ENCODE measurements around the gene RDX.

- no peak for TF ChIP-seq CTCF (IDR thresholded peaks at IDR 0.05; ENCODE audit: control extremely low read depth in 1 of 3, insufficient read depth in 1 of 3, low read depth in 1 of 3, low read length in 3 of 3)
- TF ChIP-seq CBX5 (IDR thresholded peaks at IDR 0.05; ENCODE audit: low read depth, low read length) = no peak
- no peak for TF ChIP-seq ZNF274 (IDR thresholded peaks at IDR 0.05; ENCODE audit: borderline replicate concordance, extremely low read depth, low read length)
- no peak for TF ChIP-seq POLR2A (IDR thresholded peaks at IDR 0.05; ENCODE audit: control extremely low read depth in 1 of 2, low read depth in 2 of 2, low read length in 2 of 2)
- TF ChIP-seq TAF1 (IDR thresholded peaks at IDR 0.05; ENCODE audit: low read depth, low read length) = no peak
- TF ChIP-seq EP300 (IDR thresholded peaks at IDR 0.05; ENCODE audit: borderline replicate concordance in 1 of 2, low read depth in 2 of 2, low read length in 2 of 2) = no peak
- no peak for TF ChIP-seq CHD7 (IDR thresholded peaks at IDR 0.05; ENCODE audit: insufficient replicate concordance, low read length)
- no peak for TF ChIP-seq KDM5A (IDR thresholded peaks at IDR 0.05; ENCODE audit: low read length)
- TF ChIP-seq EZH2 (IDR thresholded peaks at IDR 0.05; ENCODE audit: low read depth, low read length, severe bottlenecking) = no peak
- TF ChIP-seq SIN3A (conservative IDR thresholded peaks at IDR 0.05 in 1 of 2, IDR thresholded peaks at IDR 0.05 in 1 of 2; ENCODE audit: low read depth in 1 of 2, low read length in 2 of 2) = no peak
These were observed 110.8 kb downstream of the RDX start for GRCh38 chr11:110185599-110185998.

All from H1 (cell line).